ENCODE measurements around the gene ZNF557. TPM values are rescaled to one million over a fixed set of nuclear protein-coding genes. Genes with fewer than 3 reads are reported as not detected.
"Not testable (repeated sequence)": the region's sequence is repeated elsewhere in the genome, so short reads cannot be mapped to it uniquely, and the experiment has no call there.

Gene ZNF557
- total RNA-seq, 1 experiment from 2014 or later, result 3.9 TPM

- H4K20me1 ChIP-seq (ENCODE audit: insufficient read depth); H3K27me3 ChIP-seq (ENCODE audit: insufficient read depth, low read depth); H3K36me3 ChIP-seq (ENCODE audit: low read depth); H3K4me3 ChIP-seq; DNase-seq; H3K4me1 ChIP-seq (replicated peaks; ENCODE audit: insufficient read depth); intact Hi-C loops (cut with micrococcal nuclease; ENCODE audit: unreplicated experiment); BruUV-seq (replicated peaks); H3K9me2 ChIP-seq (ENCODE audit: insufficient read depth); H3K4me2 ChIP-seq; CTCF ChIA-PET; H3F3A ChIP-seq (ENCODE audit: insufficient read depth, low read depth); H3K79me2 ChIP-seq (ENCODE audit: low read depth); H2AFZ ChIP-seq; H3K27ac ChIP-seq; POLR2A ChIA-PET (ENCODE audit: unreplicated experiment); H3K9me3 ChIP-seq (ENCODE audit: insufficient read depth, low read depth): not testable (repeated sequence)
Measured at GRCh38 chr19:7049021-7049420, 20.5 kb upstream of the ZNF557 start, which contains the start of gene MBD3L2. MBD3L2 (plus strand) TSS chr19:7049321; CDS start chr19:7049374, 53 bp downstream.

DNA sequence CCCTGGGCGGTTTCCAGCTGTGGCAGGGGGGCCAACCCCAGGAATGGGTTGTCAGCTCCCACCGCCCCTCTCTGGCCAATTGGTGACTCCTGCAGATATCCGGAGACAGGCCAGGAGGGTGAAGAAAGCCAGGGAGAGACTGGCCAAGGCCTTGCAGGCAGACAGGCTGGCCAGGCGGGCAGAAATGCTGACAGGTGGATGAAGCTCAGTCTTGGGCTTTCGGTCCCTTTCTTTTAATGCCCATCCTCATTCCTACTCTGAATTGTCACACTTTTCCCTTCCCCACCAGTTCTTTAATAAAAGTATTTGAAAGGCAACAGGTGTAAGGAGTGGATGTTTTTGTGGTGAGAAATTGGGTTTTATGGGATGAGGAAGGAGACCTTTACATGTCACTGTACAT is 18.1 kb upstream of the ZNF557 start:
- H3K4me2 ChIP-seq; H3K27ac ChIP-seq; BruUV-seq (replicated peaks); H3F3A ChIP-seq (ENCODE audit: insufficient read depth, low read depth); H3K27me3 ChIP-seq (ENCODE audit: insufficient read depth, low read depth); H3K79me2 ChIP-seq (ENCODE audit: low read depth); H2AFZ ChIP-seq; H3K4me3 ChIP-seq; DNase-seq; intact Hi-C loops (cut with micrococcal nuclease; ENCODE audit: unreplicated experiment); H3K4me1 ChIP-seq (replicated peaks; ENCODE audit: insufficient read depth); H3K36me3 ChIP-seq (ENCODE audit: low read depth); H3K9me3 ChIP-seq (ENCODE audit: insufficient read depth, low read depth); H4K20me1 ChIP-seq (ENCODE audit: insufficient read depth); POLR2A ChIA-PET (ENCODE audit: unreplicated experiment); H3K9me2 ChIP-seq (ENCODE audit: insufficient read depth); CTCF ChIA-PET: not testable (repeated sequence)

GRCh38 chr19:7052896-7053295 is 16.6 kb upstream of the ZNF557 start:
- H3K9me3 ChIP-seq (ENCODE audit: insufficient read depth, low read depth); H3K4me3 ChIP-seq; H3K27me3 ChIP-seq (ENCODE audit: insufficient read depth, low read depth); intact Hi-C loops (cut with micrococcal nuclease; ENCODE audit: unreplicated experiment); CTCF ChIA-PET; POLR2A ChIA-PET (ENCODE audit: unreplicated experiment); H3K4me2 ChIP-seq; BruUV-seq (replicated peaks); DNase-seq; H4K20me1 ChIP-seq (ENCODE audit: insufficient read depth); H3K27ac ChIP-seq; H3K9me2 ChIP-seq (ENCODE audit: insufficient read depth); H3K36me3 ChIP-seq (ENCODE audit: low read depth); H3K79me2 ChIP-seq (ENCODE audit: low read depth); H3K4me1 ChIP-seq (replicated peaks; ENCODE audit: insufficient read depth); H3F3A ChIP-seq (ENCODE audit: insufficient read depth, low read depth); H2AFZ ChIP-seq: not testable (repeated sequence)

GRCh38 chr19:7054635-7055368 is 14.7 kb upstream of the ZNF557 start:
- H3K27ac ChIP-seq; DNase-seq; H3K9me2 ChIP-seq (ENCODE audit: insufficient read depth); BruUV-seq (replicated peaks); H3K4me1 ChIP-seq (replicated peaks; ENCODE audit: insufficient read depth); H3K36me3 ChIP-seq (ENCODE audit: low read depth); POLR2A ChIA-PET (ENCODE audit: unreplicated experiment); H3K79me2 ChIP-seq (ENCODE audit: low read depth); H4K20me1 ChIP-seq (ENCODE audit: insufficient read depth); H3K9me3 ChIP-seq (ENCODE audit: insufficient read depth, low read depth); CTCF ChIA-PET; H2AFZ ChIP-seq; H3F3A ChIP-seq (ENCODE audit: insufficient read depth, low read depth); H3K4me2 ChIP-seq; H3K27me3 ChIP-seq (ENCODE audit: insufficient read depth, low read depth); intact Hi-C loops (cut with micrococcal nuclease; ENCODE audit: unreplicated experiment); H3K4me3 ChIP-seq: not testable (repeated sequence)

GRCh38 chr19:7055679-7056078 is 13.8 kb upstream of the ZNF557 start:
- H3K27me3 ChIP-seq (ENCODE audit: insufficient read depth, low read depth); H3K4me2 ChIP-seq; H3K9me2 ChIP-seq (ENCODE audit: insufficient read depth); DNase-seq; H4K20me1 ChIP-seq (ENCODE audit: insufficient read depth); H3K27ac ChIP-seq; POLR2A ChIA-PET (ENCODE audit: unreplicated experiment); H3K36me3 ChIP-seq (ENCODE audit: low read depth); H3K4me3 ChIP-seq; H3F3A ChIP-seq (ENCODE audit: insufficient read depth, low read depth); CTCF ChIA-PET; H3K4me1 ChIP-seq (replicated peaks; ENCODE audit: insufficient read depth); H2AFZ ChIP-seq; H3K79me2 ChIP-seq (ENCODE audit: low read depth); BruUV-seq (replicated peaks); intact Hi-C loops (cut with micrococcal nuclease; ENCODE audit: unreplicated experiment); H3K9me3 ChIP-seq (ENCODE audit: insufficient read depth, low read depth): not testable (repeated sequence)

GRCh38 chr19:7056371-7056770 is 13.1 kb upstream of the ZNF557 start:
- H3K4me1 ChIP-seq (replicated peaks; ENCODE audit: insufficient read depth); H3K79me2 ChIP-seq (ENCODE audit: low read depth); H3K9me3 ChIP-seq (ENCODE audit: insufficient read depth, low read depth); CTCF ChIA-PET; DNase-seq; H3K4me2 ChIP-seq; H3F3A ChIP-seq (ENCODE audit: insufficient read depth, low read depth); BruUV-seq (replicated peaks); H3K27ac ChIP-seq; H3K27me3 ChIP-seq (ENCODE audit: insufficient read depth, low read depth); H3K36me3 ChIP-seq (ENCODE audit: low read depth); H4K20me1 ChIP-seq (ENCODE audit: insufficient read depth); H3K4me3 ChIP-seq; intact Hi-C loops (cut with micrococcal nuclease; ENCODE audit: unreplicated experiment); H3K9me2 ChIP-seq (ENCODE audit: insufficient read depth); POLR2A ChIA-PET (ENCODE audit: unreplicated experiment); H2AFZ ChIP-seq: not testable (repeated sequence)

GRCh38 chr19:7058576-7058975 is 10.9 kb upstream of the ZNF557 start, which contains the start of gene MBD3L3:
MBD3L3 (minus strand) TSS chr19:7058676; CDS start chr19:7058605, 71 bp downstream.
- POLR2A ChIA-PET (ENCODE audit: unreplicated experiment); H3K36me3 ChIP-seq (ENCODE audit: low read depth); H3F3A ChIP-seq (ENCODE audit: insufficient read depth, low read depth); H3K4me1 ChIP-seq (replicated peaks; ENCODE audit: insufficient read depth); H3K27me3 ChIP-seq (ENCODE audit: insufficient read depth, low read depth); DNase-seq; H4K20me1 ChIP-seq (ENCODE audit: insufficient read depth); CTCF ChIA-PET; BruUV-seq (replicated peaks); H3K4me2 ChIP-seq; intact Hi-C loops (cut with micrococcal nuclease; ENCODE audit: unreplicated experiment); H3K27ac ChIP-seq; H2AFZ ChIP-seq; H3K9me3 ChIP-seq (ENCODE audit: insufficient read depth, low read depth); H3K9me2 ChIP-seq (ENCODE audit: insufficient read depth); H3K79me2 ChIP-seq (ENCODE audit: low read depth); H3K4me3 ChIP-seq: not testable (repeated sequence)

Data from PC-9 (cell line).